Right cardiac atrium (tissue), 5 donors: Measurements from ENCODE around the gene CDKN2B. TPM values are rescaled to one million over a fixed set of nuclear protein-coding genes. Genes with fewer than 3 reads are reported as not detected.
A peak's percentile ranks its signal among the peaks of the same experiment; 100 is the strongest.

Experiments
- ATAC-seq, 2 donors: fragments of 200-7000 bp; cut with Tn5 transposase; one replicate each; pipeline versions ENCODE4 v1.8.0 to v1.9.1; 2020; ENCODE audit warnings: moderate library complexity in 2 of 2, mild to moderate bottlenecking in 1 of 2
- DNase-seq, 3 donors: peaks; one replicate each; pipeline ENCODE4 v3.0.0-alpha.2; 2020
- H3K27ac ChIP-seq: one replicate; pipeline ENCODE4 v1.5.1; 2013; ENCODE audit warnings: mild to moderate bottlenecking, low read length, control low read depth, moderate library complexity
- H3K27me3 ChIP-seq: one replicate; pipeline ENCODE4 v1.6.1; 2013; ENCODE audit not compliant: control insufficient read depth, insufficient read depth
- H3K4me1 ChIP-seq: one replicate; pipeline ENCODE4 v1.6.1; 2013; ENCODE audit warnings: low read length; ENCODE audit not compliant: control insufficient read depth, insufficient read depth
- H3K4me3 ChIP-seq: one replicate; pipeline ENCODE4 v1.5.1; 2013; ENCODE audit warnings: low read length, control low read depth
- H3K9me3 ChIP-seq: one replicate; pipeline ENCODE4 v1.6.1; 2013; ENCODE audit warnings: low read length; ENCODE audit not compliant: control insufficient read depth
- WGBS: extraction: QIAGEN DNeasy Blood & Tissue Kit; methylation state at CpG from one replicate; pipeline ENCODE4 v1.1.7; 2013; 5-methylcytosine and 5-hydroxymethylcytosine counted together
- intact Hi-C, 4 donors: fragments of 100-400 bp; cut with DNase I; formaldehyde crosslinking; loops; one replicate each; pipeline versions ENCODE4 v1.11.0 to v1.14.0; 2022 to 2023
- polyA plus RNA-seq: library from polyadenylated mRNA; stranded (reverse); fragments of 200-250 nt; gene quantifications from one replicate; pipeline ENCODE4 v1.2.3, GENCODE V29; 2013
- total RNA-seq, 4 donors: library from RNA; stranded (reverse); fragmentation: NEBNext Ultra II Directional; extraction: Animal tissue kit (Norgen Biotek cat#: 25700); gene quantifications; one replicate each; pipeline ENCODE4 v1.2.1, GENCODE V29; 2021
- donor health status: healthy with polysubstance abuse.
- donor health status: DM: no; HTN: yes; CAD: no.
- donor health status: DM: no; HTN: no; CAD: no.
- donor health status: DM: no; HTN: yes; CAD: no; lungs with severe emphysema.
- donor health status: DM: yes; HTN: yes; CAD: no.

The CDKN2B gene
- total and polyA plus RNA-seq, 5 donors = 0.71 to 1.9 (median 1.4) TPM

GRCh38 chr9:21982391-21982790 is 26.7 kb downstream of the CDKN2B start:
- Histone ChIP-seq H3K4me3 (no peak overlapping the region), H3K27ac (no peak overlapping the region)
- intact Hi-C loops = no loop called here

GRCh38 chr9:21976334-21976875 is 32.7 kb downstream of the CDKN2B start:
- Histone ChIP-seq H3K9me3 (no peaks in the 10 kb centered on the region), H3K27me3 (peaks cover 8% of the 10 kb centered on the region), H3K4me1 (peaks cover 1% of the 10 kb centered on the region), H3K27ac (no peak overlapping the region), H3K4me3 (no peak overlapping the region)
- ATAC-seq (no peak), DNase-seq (no peak)
- intact Hi-C loops = no loop called here
- 19% methylated on average over 19 of the region's 19 CpGs for WGBS

More at GRCh38 chr9:21982391-21982790, 26.7 kb downstream of the CDKN2B start:
- peaks cover 5% of the 10 kb centered on the region for H3K27me3 ChIP-seq
- WGBS = 60% methylated on average over 1 of the region's 1 CpG
- no peaks in the 10 kb centered on the region for H3K9me3 ChIP-seq
- H3K4me1 ChIP-seq = no peaks in the 10 kb centered on the region
- ATAC-seq (no peak), DNase-seq (no peak)

- ATAC-seq (peak; percentile 79 to 83), DNase-seq (peak; percentile 30 to 66 (median 64))
- Histone ChIP-seq H3K9me3 (no peaks in the 10 kb centered on the region), H3K27ac (no peak overlapping the region), H3K4me1 (peaks cover 1% of the 10 kb centered on the region), H3K4me3 (peak overlapping the region; percentile 63), H3K27me3 (peaks cover 6% of the 10 kb centered on the region)
- intact Hi-C loops = no loop called here
- 1% methylated on average over 51 of the region's 51 CpGs for WGBS
These were observed 34.2 kb downstream of the CDKN2B start for GRCh38 chr9:21974722-21975409.

GRCh38 chr9:21974343-21974721 is 34.8 kb downstream of the CDKN2B start:
- no peak for ATAC-seq
- DNase-seq = no peak
- 3% methylated on average over 21 of the region's 21 CpGs for WGBS
- Histone ChIP-seq H3K27ac (no peak overlapping the region), H3K4me1 (peaks cover 1% of the 10 kb centered on the region), H3K9me3 (no peaks in the 10 kb centered on the region), H3K4me3 (peak overlapping the region; percentile 63), H3K27me3 (peaks cover 6% of the 10 kb centered on the region)
- intact Hi-C loops = no loop called here

GRCh38 chr9:21972361-21972760 is 36.7 kb downstream of the CDKN2B start:
- Histone ChIP-seq H3K9me3 (peaks cover 2% of the 10 kb centered on the region), H3K4me3 (no peak overlapping the region), H3K4me1 (peaks cover 1% of the 10 kb centered on the region), H3K27ac (no peak overlapping the region), H3K27me3 (peaks cover 6% of the 10 kb centered on the region)
- intact Hi-C loops = no loop called here
- DNase-seq (no peak), ATAC-seq (no peak)

GRCh38 chr9:21970800-21971640 is 38.1 kb downstream of the CDKN2B start:
- 7% methylated on average over 45 of the region's 45 CpGs for WGBS
- peak in 1 of 2 donors; percentile 30 for ATAC-seq
- H3K4me3 ChIP-seq = no peak overlapping the region
- peaks cover 6% of the 10 kb centered on the region for H3K27me3 ChIP-seq
- peaks cover 3% of the 10 kb centered on the region for H3K9me3 ChIP-seq
- H3K27ac ChIP-seq = no peak overlapping the region
- intact Hi-C loops = no loop called here
- H3K4me1 ChIP-seq = peaks cover 1% of the 10 kb centered on the region
- no peak for DNase-seq

- Histone ChIP-seq H3K4me3 (no peak overlapping the region), H3K27ac (no peak overlapping the region), H3K4me1 (peaks cover 1% of the 10 kb centered on the region), H3K27me3 (peaks cover 6% of the 10 kb centered on the region), H3K9me3 (peaks cover 3% of the 10 kb centered on the region)
- 15% methylated on average over 24 of the region's 24 CpGs for WGBS
- ATAC-seq (no peak), DNase-seq (no peak)
- intact Hi-C loops = no loop called here
These were observed 38.9 kb downstream of the CDKN2B start for GRCh38 chr9:21969951-21970799.

- peaks cover 3% of the 10 kb centered on the region for H3K9me3 ChIP-seq
- H3K27me3 ChIP-seq = peaks cover 6% of the 10 kb centered on the region
- H3K27ac ChIP-seq = no peak overlapping the region
- 6% methylated on average over 28 of the region's 28 CpGs for WGBS
- DNase-seq (no peak), ATAC-seq (no peak)
- intact Hi-C loops = no loop called here
- H3K4me3 ChIP-seq = no peak overlapping the region
- H3K4me1 ChIP-seq = peaks cover under 1% of the 10 kb centered on the region
These were observed 39.8 kb downstream of the CDKN2B start for GRCh38 chr9:21969011-21969940.

- Histone ChIP-seq H3K27me3 (peaks cover 6% of the 10 kb centered on the region), H3K27ac (no peak overlapping the region), H3K4me3 (no peak overlapping the region), H3K9me3 (peaks cover 3% of the 10 kb centered on the region), H3K4me1 (no peaks in the 10 kb centered on the region)
- DNase-seq (no peak), ATAC-seq (no peak)
- WGBS = 5% methylated on average over 41 of the region's 41 CpGs
- intact Hi-C loops = no loop called here
These were observed 40.6 kb downstream of the CDKN2B start for GRCh38 chr9:21968331-21969010.
